Measurements from ENCODE around the gene AKR1D1.

DNA sequence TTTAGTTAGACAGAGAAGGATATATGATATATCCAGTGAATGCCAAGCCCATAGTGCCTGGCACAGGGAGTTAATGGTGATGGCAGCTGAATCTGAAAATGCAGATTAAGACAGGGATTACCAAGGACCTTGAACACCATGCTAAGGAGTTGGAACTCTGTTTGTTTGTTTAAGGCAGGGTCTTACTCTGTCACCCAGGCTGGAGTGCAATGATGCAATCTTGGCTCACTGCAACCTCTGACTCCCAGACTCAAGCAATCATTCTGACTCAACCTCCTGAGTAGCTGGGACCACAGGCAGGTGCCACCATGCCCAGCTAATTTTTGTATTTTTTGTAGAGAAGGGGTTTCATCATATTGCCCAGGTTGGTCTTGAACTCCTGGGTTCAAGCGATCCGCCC, 1.6 kb downstream of the AKR1D1 start:
- TF ChIP-seq, protein P1, sequence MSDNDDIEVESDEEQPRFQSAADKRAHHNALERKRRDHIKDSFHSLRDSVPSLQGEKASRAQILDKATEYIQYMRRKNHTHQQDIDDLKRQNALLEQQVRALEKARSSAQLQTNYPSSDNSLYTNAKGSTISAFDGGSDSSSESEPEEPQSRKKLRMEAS (IDR thresholded peaks at IDR 0.05): no peak
- no peak for TF ChIP-seq TEAD4 (IDR thresholded peaks at IDR 0.05)
